HG02763 (cell line): ENCODE measurements around the gene SPRR3.

Experiments used
- ATAC-seq: cut with Tn5 transposase; IDR thresholded peaks from one replicate; pipeline ENCODE4 v1.9.1; 2021; ENCODE audit warnings: mild to moderate bottlenecking, moderate library complexity; ENCODE audit not compliant: unreplicated experiment

Gene SPRR3, protein sequence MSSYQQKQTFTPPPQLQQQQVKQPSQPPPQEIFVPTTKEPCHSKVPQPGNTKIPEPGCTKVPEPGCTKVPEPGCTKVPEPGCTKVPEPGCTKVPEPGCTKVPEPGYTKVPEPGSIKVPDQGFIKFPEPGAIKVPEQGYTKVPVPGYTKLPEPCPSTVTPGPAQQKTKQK

DNA sequence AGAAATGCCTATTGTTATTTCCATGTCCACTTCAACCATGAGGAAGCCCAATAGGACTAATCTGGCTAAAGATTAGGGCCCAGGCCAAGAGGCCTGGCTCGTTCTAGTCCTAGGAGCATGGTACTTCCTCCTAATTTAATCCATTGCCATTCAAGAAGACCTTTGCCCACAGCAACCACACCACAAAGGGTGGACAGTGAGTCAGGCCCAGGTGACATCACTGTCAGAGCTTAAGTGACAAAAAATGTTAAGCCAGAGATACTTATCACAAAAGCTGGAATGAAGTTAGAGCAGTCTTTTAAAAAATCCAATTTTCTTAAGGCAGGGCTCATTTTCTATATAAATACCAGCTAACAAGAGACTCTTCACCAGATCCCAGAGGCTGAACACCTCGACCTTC lies at the start of gene SPRR3:
Gene SPRR3 (plus strand): TSS at position 368 of the 400 bp plus-strand sequence. CDS start 1,272 bp downstream, outside the sequence.
- ATAC-seq, result no peak

DNA sequence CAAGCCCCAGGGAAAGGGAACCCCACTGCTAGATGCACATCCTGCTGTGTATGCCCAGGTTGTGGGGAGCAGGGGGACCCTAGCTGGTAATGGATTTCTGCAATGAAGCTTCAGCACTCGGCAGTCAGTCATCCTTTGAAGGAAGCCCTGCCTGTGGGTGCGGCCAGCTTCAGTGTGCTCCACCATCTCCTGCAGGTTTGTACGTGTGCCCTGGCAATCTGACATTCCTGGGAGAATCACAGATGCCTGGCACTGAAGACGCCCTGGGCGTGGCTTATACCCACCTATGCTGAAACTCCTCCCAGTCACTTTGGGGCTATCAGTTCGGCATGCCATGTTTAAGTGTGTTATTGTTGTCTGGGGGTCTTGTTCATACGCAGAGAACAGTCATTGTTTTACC lies 47.8 kb upstream of the SPRR3 start:
- ATAC-seq, result no peak

GRCh38 chr1:152954436-152954835 lies 47.1 kb upstream of the SPRR3 start:
- ATAC-seq, result no peak

DNA sequence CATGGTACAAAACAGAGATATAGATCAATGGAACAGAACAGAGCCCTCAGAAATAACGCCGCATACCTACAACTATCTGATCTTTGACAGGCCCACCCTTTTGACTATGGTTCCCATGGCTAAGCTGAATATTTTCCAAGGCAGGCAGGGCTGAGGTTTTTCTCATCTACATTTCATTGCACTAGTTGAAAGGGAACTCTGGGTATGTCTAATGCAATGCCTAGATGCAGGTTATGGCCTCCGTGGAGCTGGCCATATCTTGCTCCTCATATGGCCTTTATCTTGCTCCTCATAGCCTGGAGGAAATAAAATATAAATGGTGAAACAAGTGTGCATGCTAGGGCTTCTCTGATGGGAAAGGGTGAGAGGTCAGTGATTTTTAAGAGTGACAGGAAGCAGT lies 44.0 kb upstream of the SPRR3 start:
- no peak for ATAC-seq

DNA sequence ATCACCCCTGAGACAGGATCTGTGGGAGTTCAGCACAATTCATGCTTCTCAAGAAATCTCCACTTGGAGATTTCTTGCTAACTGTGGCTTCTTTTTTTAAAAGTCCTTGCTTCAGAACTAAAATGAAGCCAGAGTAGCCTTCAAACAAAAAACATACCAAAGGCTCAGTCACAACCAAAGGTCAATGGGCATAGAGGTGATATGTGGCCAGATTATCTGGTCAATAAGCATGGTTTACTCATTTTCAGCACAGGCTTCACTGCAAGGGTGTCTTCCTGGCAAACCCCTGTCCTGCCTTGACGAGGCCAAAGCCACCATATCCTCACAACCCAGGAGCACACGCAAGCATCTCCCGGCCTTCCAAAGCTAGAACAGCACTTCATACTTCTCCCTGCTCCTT lies 42.3 kb upstream of the SPRR3 start:
- no peak for ATAC-seq

DNA sequence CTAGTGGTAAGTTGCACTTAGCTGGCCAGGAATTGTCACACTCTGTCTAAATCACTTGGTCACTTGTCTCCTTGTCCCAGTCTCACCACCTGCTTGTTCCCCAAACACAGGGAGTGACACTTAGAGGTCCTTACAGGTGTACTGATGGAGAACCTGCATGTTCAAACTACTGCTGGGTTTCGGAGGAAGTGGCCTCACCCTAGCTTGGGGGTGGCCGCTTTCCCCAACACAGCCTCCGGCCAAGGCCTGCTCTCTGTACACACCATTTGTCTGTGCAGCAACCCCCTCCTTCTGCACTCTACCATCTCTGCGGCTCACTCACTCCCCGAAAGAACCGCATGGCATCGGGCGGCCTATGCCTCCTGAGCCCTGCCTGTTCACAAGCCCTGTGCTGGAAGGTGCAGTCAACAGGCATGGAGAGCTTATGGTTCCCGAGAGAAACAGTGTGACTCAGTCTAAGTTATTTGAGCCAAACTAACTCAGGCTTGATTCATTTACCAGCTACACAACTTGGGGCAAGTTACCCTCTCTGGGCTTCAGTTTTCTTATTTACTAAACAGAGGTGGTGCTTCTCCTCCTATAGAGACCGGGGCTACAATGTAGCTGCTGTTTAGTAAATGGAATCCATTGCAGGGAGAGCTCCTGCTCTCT lies 41.6 kb upstream of the SPRR3 start:
- no peak for ATAC-seq

- ATAC-seq, result no peak
Observed at GRCh38 chr1:152960452-152961044, 41.0 kb upstream of the SPRR3 start.

DNA sequence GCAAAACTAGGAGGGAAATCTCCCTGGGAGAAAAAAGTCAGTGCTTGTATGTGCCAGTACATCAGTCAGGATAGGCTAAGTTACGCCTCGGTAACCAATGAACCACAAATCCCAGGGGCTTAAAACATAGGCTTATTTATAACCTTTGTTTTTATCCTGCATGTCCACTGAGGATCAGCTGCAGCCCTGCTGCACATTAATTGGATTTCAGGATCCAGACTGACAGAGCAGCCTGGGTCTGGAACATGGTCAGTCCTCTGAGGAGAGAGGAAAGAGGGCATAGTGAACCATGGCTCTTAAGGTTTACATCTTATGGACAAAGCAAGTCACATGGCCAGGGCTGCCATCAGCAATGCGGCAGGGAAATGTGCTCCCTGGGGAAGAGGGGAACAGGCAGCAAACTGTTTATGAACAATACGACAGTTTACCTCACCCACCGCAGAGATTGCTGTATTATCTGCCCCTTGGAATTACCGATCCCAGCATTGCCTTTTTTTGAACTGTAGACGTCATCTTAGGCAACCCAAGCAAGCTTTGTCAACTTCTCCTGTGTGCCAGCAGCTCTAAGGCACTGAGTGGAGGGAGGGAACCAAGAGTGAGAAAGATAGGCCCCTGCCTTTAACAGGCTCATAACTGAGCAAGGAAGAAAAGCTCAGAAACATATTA lies 40.2 kb upstream of the SPRR3 start:
- ATAC-seq, result no peak

DNA sequence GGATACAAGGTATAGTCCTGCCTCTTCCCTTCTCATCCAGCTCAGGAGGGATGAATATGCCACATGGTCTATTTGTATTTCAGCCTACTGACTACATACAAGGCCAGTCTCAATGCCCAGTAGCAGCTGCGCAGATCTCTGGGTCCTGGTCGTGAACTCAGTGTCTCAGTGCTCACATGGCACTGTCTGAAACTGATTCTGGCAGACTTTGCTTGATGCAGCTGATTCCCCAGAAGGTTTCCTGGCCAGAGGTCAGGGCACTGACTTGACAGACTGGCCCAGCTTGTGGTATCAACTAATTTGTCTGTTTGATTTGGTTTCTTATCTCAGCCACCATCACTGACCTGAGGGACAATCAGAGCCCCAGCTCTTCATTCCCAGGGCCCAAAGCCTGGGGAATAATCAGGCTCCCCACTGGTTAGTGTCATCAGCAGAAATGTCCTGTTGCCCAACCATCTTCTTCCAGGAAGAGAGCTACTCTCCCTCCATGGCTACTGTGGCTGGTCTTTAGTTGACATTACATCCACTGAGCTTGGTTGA lies 38.6 kb upstream of the SPRR3 start:
- no peak for ATAC-seq

DNA sequence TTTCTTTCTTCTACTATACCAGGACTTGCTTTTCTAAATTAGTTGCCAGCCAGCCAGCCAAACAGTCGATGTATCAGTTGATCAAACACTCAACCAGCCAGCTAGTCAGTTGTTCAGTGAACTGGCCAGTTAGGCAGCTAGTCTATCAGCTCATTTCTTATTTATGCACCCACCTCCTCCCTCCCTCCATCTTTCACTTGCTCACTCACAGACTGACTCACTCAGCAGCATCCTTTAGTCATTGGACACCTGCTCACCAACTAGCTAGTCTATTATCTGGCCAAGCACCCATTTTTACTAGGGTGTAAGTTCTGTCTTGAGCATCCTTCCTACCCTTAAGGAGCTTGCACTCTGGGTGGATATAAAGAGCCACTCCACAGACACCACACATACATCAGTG lies 37.0 kb upstream of the SPRR3 start:
- ATAC-seq, result no peak

- ATAC-seq, result no peak
Observed at GRCh38 chr1:152965853-152966252, 35.7 kb upstream of the SPRR3 start.

DNA sequence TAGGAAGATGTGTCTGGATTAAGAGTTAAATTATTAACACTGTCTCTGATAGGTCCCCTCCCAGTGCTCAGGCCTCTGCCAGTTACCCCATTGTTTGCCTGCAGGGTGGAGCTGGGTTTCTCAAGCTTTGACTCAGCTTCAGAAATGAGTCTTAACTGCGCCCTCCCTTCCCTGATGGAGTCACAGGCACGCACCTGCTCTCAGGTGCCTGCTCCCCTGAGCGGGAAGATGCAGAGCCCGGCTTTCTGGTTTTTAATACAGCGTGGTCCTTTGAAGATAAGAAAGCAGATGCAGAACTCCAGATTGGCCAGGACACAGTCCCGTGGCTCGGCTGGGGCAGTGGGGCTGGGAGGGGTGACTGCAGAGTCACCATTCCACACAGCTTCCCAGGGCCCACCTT lies 34.3 kb upstream of the SPRR3 start:
- ATAC-seq, result no peak

DNA sequence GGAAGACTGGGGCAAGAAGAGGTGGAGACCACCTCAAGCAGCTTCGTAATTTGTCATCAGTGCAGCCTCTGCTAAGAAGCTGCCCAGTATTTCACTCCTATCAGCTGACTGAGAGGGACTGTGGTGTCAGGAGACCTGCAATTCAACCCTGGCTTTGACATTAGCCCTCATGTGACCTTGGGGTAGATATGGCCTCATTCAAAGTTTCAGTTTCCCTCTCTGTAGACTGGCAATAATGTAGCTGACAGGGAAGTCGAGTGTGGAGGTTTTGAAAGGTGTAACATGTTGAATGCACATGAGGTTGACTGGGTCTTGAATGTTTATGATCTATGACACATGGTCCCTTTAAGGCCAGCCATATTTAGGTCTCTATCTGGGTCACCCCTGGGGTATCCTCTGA lies 33.3 kb upstream of the SPRR3 start:
- ATAC-seq, result peak; percentile 90

DNA sequence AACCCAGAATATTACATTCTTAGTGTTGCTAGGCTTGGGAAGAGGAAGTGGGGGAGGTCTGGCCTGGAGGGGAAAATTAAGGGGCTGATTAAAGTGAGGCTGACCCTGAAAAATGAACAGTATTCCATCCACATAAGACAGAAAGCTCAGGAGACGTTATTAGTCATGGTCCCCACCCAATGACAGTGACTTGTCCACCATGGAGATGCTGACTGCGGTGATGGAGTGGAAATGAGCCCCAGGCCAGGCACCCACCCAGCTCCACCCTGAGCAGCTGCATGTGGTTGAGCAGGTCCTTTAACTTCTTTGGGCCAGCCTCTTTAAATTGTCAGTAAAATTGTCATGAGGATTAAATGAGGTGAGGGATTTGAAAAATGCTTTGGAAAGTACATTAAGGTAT lies 32.5 kb upstream of the SPRR3 start:
- ATAC-seq, result no peak

DNA sequence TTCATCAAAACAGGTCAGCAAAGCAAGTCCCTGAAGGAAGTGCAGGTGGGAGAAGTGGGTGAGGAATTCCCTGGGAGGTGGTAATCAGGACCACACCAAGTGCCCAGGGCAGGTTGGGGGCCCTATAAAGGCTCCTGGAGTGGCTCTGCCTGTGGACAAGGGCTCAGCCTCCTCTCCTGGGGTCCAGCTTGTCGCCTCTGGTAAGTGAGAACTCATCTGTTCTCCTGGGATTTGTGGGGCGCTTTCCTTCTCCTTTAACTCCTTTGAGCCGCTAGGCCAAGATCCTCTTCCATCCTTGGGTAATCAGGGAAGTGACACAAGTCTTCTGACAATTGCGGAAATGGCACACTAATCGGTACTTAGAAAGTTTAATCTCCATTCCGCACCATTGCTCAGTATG lies 31.1 kb upstream of the SPRR3 start, which contains the start of gene SPRR4:
Gene SPRR4 (plus strand): TSS at position 154 of the 400 bp plus-strand sequence. CDS start 1,243 bp downstream, outside the sequence.
- ATAC-seq, result no peak

DNA sequence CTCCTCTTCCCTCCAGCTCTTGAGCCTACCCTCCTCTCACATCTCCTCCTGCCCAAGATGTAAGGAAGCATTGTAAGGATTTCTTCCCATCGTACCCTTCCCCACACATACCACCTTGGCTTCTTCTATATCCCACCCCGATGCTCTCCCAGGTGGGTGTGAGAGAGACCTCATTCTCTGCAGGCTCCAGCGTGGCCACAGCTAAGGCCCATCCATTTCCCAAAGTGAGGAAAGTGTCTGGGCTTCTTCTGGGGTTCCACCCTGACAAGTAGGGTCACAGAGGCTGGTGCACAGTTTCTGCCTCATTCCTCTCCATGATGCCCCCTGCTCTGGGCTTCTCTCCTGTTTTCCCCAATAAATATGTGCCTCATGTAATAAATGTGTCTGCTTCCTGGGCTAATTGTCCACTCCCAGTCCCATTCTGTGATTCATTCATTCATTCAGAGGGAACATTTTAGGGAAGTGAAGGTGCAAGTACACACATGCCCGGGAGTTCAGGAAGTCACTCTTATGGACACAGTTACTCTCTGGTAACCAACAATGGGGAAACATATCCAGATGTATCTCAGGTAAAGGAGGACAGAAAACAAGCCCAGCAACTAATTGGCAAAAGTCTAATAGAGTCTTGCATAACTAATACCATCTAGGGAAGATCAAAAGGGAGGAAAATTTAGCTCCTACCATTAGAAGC lies 29.2 kb upstream of the SPRR3 start:
- ATAC-seq, result no peak

DNA sequence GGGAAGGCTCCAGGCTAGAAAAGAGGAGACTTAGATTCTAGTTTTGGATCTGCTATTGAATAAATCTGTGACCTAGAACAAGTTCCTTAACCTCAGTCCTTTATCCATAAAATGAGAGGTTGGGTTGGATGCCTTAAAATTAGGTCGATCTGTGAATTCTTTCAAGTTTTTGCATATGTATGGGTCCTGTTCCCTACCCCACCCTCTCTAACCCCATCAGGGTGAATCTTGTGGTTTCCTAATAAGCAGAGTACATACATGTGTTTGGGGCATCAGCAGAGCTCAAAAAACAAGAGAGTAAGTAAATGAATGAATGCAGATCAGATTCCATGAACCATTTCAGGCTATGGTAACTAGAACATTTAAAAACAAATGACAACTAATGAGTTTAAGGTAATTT lies 24.9 kb upstream of the SPRR3 start:
- ATAC-seq, result no peak

DNA sequence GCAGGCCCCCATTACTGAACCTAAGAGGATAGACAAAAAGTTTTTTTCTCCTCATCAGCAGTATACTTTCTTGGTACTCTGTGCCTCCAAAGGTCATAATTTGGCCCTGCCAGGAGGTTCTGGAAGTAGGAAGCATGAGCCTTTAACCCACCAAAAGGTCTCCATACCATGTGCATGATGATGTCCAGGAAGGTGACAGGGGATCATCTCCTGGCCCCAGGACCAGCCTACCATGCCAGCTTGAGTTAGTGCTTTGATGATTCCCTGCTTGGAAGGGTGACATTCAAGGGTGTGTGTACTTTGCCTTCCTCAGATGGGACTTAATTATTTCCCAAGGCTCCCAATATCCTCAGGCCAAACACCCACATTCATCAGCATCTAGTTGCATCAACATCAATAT lies 23.9 kb upstream of the SPRR3 start:
- no peak for ATAC-seq

DNA sequence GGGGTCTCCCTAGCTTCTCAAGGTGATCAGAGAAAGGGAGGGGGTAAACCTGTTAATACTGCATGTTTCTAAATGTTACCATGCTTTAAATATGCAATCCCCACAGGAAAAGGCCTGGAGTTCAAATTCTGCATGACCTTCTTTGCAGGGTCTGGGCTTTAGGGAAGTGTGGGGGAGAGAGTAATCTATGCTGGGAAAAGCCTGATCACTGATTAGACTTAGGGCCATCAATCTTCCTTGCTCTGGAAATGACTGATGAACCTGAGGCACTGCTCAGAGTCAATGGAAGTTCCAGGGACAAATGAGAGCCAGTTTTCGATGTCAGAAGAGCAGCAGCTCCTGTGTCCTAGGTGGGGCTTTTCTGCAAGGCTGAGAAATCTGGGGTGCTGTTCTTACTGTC lies 20.9 kb upstream of the SPRR3 start:
- no peak for ATAC-seq

- ATAC-seq, result no peak
Observed at GRCh38 chr1:152981146-152981871, 20.2 kb upstream of the SPRR3 start.
